ENCODE data around the gene NFYA. TPM values are rescaled to one million over a fixed set of nuclear protein-coding genes. Genes with fewer than 3 reads are reported as not detected.

NFYA gene
- total RNA-seq, 3 donors from 2014 or later, result 28.6 to 33.4 (median 29.8) TPM

GRCh38 chr6:41085182-41085581 is 12.4 kb downstream of the NFYA start:
- Histone ChIP-seq H3K4me1 (no peaks in the 10 kb centered on the region), H3K9me3 (no peaks in the 10 kb centered on the region), H3K36me3 (no peaks in the 10 kb centered on the region), H3K27ac (no peak overlapping the region), H3K27me3 (no peaks in the 10 kb centered on the region), H3K4me3 (no peak overlapping the region)
- TF ChIP-seq POLR2A (IDR thresholded peaks at IDR 0.05) (no peak), POLR2AphosphoS5 (IDR thresholded peaks at IDR 0.05) (no peak), CTCF (IDR thresholded peaks at IDR 0.05) (no peak)
- intact Hi-C loops (cut with DNase I; ENCODE audit: low total_unique reads), result no loop called here
- DNase-seq (ENCODE audit: low spot score in 2 of 2), result no peak

GRCh38 chr6:41088451-41088850 is 15.7 kb downstream of the NFYA start:
- no peaks in the 10 kb centered on the region for H3K4me1 ChIP-seq
- H3K9me3 ChIP-seq, result no peaks in the 10 kb centered on the region
- intact Hi-C loops (cut with DNase I; ENCODE audit: low total_unique reads), result no loop called here
- no peak overlapping the region for H3K4me3 ChIP-seq
- no peaks in the 10 kb centered on the region for H3K27me3 ChIP-seq
- H3K27ac ChIP-seq, result no peak overlapping the region
- DNase-seq (ENCODE audit: low spot score in 2 of 2), result peak in 1 of 2 donors; percentile 29
- H3K36me3 ChIP-seq, result no peaks in the 10 kb centered on the region
- no peak for TF ChIP-seq POLR2A (IDR thresholded peaks at IDR 0.05)
- TF ChIP-seq CTCF (IDR thresholded peaks at IDR 0.05), result no peak
- TF ChIP-seq POLR2AphosphoS5 (IDR thresholded peaks at IDR 0.05), result no peak

GRCh38 chr6:41090841-41091761 is 18.3 kb downstream of the NFYA start:
- Histone ChIP-seq H3K27ac (no peak overlapping the region), H3K27me3 (no peaks in the 10 kb centered on the region), H3K9me3 (no peaks in the 10 kb centered on the region), H3K36me3 (peaks cover 5% of the 10 kb centered on the region), H3K4me1 (no peaks in the 10 kb centered on the region), H3K4me3 (no peak overlapping the region)
- intact Hi-C loops (cut with DNase I; ENCODE audit: low total_unique reads), result no loop called here
- TF ChIP-seq CTCF (IDR thresholded peaks at IDR 0.05), result no peak
- no peak for TF ChIP-seq POLR2AphosphoS5 (IDR thresholded peaks at IDR 0.05)
- no peak for TF ChIP-seq POLR2A (IDR thresholded peaks at IDR 0.05)
- no peak for DNase-seq (ENCODE audit: low spot score in 2 of 2)

- no peaks in the 10 kb centered on the region for H3K9me3 ChIP-seq
- no peak for DNase-seq (ENCODE audit: low spot score in 2 of 2)
- H3K27ac ChIP-seq, result no peak overlapping the region
- intact Hi-C loops (cut with DNase I; ENCODE audit: low total_unique reads), result no loop called here
- peaks cover 5% of the 10 kb centered on the region for H3K36me3 ChIP-seq
- no peaks in the 10 kb centered on the region for H3K4me1 ChIP-seq
- TF ChIP-seq POLR2A (IDR thresholded peaks at IDR 0.05), result no peak
- TF ChIP-seq CTCF (IDR thresholded peaks at IDR 0.05), result no peak
- TF ChIP-seq POLR2AphosphoS5 (IDR thresholded peaks at IDR 0.05), result no peak
- no peak overlapping the region for H3K4me3 ChIP-seq
- H3K27me3 ChIP-seq, result no peaks in the 10 kb centered on the region
Measured at GRCh38 chr6:41092421-41093140, 19.8 kb downstream of the NFYA start.

- Histone ChIP-seq H3K27me3 (no peaks in the 10 kb centered on the region), H3K9me3 (no peaks in the 10 kb centered on the region), H3K27ac (no peak overlapping the region), H3K4me1 (no peaks in the 10 kb centered on the region), H3K4me3 (no peak overlapping the region), H3K36me3 (peaks cover 5% of the 10 kb centered on the region)
- no peak for DNase-seq (ENCODE audit: low spot score in 2 of 2)
- no peak for TF ChIP-seq POLR2A (IDR thresholded peaks at IDR 0.05)
- TF ChIP-seq POLR2AphosphoS5 (IDR thresholded peaks at IDR 0.05), result no peak
- TF ChIP-seq CTCF (IDR thresholded peaks at IDR 0.05), result no peak
- intact Hi-C loops (cut with DNase I; ENCODE audit: low total_unique reads), result no loop called here
Measured at GRCh38 chr6:41093729-41094128, 21.0 kb downstream of the NFYA start.
